NCI-H82 treated with DMSO at 0.1 percent for 48 hours (cell line): ENCODE results near the gene MDC1.

ENCODE experiments used
- DNase-seq: peaks from one replicate; lab custom pipeline; 2025; ENCODE audit not compliant: unreplicated experiment; lab: John Stamatoyannopoulos, UW

Gene MDC1

DNA sequence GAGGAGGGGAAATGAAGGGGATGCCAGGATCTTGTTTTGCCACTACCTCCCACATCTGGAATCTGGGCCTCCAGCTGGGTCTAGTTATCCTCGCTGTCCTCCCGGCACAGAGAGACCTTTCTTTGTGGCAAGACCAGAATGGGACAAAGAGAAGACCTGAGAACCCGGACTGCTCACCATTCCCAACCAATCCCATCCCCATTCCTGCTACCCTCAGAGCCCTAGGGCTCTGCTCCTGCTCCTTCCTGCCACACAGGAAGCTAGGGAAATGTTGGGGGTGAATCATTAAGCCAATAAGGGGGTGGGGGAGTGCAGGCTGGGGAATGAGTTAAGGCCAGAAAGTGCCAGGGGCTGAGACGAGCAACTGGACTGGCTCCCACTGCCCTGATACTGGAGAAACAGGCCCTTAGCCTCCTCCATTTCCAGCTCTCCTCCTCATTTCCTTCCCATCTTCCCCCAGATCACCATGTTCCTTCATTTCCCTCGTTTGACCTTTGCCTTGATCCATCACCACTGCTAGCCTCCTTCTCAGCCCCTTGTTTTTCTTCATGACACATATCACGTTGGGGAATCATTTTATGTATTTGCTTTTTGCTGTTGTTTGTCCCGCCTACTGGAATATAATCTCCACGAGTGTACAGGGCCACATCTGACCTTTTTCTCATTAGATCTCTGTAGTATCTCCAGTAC, 31.9 kb upstream of the MDC1 start:
- DNase-seq, result no peak

DNA sequence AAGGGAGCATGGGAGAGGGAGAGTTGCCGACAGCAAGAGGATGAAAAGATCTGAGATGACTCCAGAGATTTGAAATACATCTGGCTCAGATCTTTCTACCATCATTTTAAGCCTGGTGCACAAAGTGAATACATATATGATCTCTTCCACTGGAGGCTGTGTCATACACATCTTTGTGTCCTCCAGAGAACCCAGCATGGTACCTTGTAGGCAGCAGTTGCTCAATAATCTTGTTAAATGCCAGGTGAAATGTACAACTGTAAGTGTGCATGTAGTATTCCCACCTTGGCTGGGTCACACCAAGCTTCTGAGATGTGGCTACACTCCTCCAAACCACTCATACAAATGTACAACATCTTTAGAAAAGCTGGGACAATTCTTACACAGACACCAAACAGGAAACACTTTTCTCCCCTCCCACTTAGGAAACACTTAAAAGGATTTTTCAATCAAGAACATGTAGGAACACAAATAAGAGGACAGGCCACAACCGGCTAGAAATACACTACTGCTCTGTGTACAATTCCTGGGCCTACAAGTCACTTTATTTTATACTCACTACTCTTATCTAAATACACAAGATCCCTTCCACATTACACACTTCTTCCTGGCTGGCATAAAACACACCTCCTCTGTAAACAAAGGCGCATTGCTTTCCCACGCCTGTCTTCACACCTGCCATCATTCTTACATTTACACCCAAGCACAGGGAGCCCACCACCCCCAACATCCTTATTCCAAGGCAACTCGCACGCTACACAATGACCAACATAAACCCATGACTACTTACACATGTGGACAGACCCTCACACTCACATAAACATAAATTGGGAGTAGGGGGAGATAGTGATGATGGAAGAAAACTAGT, 31.1 kb upstream of the MDC1 start:
- DNase-seq, result no peak

- DNase-seq, result no peak
These were observed 30.2 kb upstream of the MDC1 start for GRCh38 chr6:30747300-30747687.

GRCh38 chr6:30744054-30744805, 27.1 kb upstream of the MDC1 start, which contains the start of gene IER3:
TSS of gene IER3 (minus strand) at chr6:30744547. CDS start at chr6:30744518, 29 bp downstream.
- DNase-seq, result peak; percentile 27

GRCh38 chr6:30743099-30744053, 26.3 kb upstream of the MDC1 start:
- DNase-seq, result no peak

GRCh38 chr6:30742316-30743098, 25.4 kb upstream of the MDC1 start, which contains the start of gene FLOT1:
TSS of gene FLOT1 (minus strand) at chr6:30742687. CDS start at chr6:30742189, 498 bp downstream.
- peak; percentile 69 for DNase-seq

GRCh38 chr6:30741789-30742315, 24.8 kb upstream of the MDC1 start:
- DNase-seq, result no peak

- no peak for DNase-seq
These were observed 24.1 kb upstream of the MDC1 start for GRCh38 chr6:30741063-30741779.

DNA sequence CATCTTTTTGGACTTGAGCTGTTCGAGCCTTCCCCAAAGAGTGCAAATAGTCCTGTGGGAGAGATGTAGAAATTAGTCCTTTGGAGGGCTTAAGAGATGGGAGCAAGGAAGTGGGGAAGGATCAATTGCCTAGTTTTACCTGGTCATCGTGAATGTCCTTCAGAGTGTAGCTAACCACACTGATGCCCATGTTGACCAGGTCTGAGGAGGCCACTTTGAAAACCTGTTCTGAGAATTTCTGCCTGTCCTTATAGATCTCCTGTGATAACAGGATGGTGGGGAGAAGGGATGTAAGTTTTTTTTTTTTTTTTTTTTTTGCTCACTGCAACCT, 23.4 kb upstream of the MDC1 start:
- no peak for DNase-seq

- DNase-seq, result no peak
These were observed 21.5 kb upstream of the MDC1 start for GRCh38 chr6:30738532-30738931.

DNA sequence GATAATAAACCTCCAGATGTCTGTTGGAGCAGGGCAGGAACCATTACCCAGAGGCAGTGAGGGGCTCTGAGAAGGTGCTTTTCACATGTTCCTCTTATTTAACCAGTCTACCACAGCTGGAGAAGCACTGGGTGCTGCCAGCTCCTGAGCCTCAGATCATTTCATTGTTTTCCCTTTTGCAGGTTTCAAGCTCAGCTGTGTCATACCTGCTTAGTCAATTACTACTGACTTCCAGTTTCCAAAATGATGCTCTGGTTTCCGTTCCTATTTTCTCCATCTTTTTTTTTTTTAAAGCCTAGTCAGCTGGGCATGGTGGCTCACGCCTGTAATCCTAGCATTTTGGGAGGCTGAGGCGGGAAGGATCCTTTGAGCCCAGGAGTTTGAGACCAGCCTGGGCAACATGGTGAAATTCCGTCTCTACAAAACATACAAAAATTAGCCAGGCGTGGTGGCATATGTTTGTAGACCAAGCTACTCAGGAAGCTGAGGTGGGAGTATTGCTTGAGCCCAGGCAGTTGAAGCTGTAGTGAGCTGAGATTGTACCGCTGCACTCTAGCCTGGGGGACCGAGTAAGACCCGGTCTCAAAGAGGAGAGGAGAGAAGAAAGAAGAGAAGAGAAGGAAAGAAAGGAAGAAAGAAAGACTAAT, 18.7 kb upstream of the MDC1 start:
- DNase-seq, result no peak

DNA sequence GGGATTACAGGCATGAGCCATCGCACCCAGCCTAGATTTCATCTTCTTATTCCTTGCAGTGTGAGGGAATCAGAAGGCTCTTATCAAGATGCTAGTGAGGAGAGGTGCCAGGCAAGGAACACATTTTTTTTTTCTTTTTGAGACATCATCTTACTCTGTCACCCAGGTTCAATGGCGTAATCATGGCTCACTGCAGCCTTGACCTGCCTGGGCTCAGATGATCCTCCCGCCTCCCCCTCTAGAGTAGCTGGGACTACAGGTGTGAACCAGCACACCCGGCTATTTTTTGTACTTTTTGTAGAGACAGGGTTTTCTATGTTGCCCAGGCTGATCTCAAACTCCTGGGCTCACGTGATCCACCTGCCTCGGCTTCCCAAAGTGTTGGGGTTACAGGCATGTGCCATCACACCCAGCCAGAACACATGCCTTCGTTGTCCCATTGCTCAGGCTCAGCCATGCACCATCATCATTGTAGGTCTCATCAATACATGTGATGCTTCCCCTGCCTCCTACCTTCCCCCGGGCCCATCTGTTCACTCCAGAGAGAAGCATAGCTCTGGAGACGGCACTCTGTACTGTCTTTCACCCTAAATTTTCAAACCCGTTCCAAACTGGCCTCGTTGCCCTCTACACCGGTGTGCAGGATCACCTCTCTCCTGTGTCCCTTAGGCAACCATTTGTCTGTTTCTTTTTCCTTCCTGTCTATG, 15.3 kb upstream of the MDC1 start:
- DNase-seq, result no peak

- DNase-seq, result peak; percentile 76
These were observed 13.7 kb upstream of the MDC1 start for GRCh38 chr6:30730601-30731435.

GRCh38 chr6:30727920-30728553, 11.0 kb upstream of the MDC1 start:
- DNase-seq, result no peak

DNA sequence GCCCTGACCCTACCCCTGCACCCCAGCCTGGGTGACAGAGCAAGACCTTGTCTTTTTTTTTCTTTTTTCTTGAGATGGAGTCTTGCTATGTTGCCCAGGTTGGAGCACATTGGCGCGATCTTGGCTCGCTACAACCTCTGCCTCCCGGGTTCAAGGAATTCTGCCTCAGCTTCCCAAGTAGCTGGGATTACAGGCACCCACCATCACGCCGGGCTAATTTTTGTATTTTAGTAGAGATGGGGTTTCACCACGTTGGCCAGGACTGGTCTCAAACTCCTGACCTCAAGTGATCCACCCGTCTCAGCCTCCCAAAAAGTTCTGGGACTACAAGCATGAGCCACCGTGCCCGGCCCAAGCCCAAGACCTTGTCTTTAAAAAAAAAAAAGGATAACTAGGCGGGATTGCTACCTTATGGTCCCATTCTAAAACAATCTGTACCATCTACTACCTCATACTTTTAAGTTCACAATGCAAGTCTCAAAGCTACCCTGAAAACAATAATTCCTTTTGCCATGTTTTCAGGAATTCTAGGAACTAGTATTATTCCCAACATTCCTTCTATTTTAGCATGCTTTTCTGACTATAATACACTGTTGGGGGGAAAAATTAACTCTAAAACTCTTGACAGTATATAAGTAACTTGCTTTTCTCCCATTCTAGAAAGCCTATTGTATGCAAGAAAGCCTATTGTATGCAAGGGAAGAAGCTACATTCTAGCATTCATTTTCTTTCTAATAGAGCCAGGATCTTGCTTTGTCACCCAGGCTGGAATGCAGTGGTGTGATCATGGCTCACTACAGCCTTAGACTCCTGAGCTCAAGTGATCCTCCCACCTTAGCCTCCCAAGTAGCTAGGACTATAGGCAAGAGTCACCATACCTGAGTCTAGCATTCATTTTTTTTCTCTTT, 9.7 kb upstream of the MDC1 start:
- DNase-seq, result no peak
